Endothelial cell of umbilical vein (primary cell): ENCODE results near the gene MRPS16. TPM values are rescaled to one million over a fixed set of nuclear protein-coding genes. Genes with fewer than 3 reads are reported as not detected.

Source experiments
- BruUV-seq: library from RNA; stranded (reverse); fragments of 400-500 nt; replicated peaks from 2 replicates; lab custom pipeline; 2021; lab: Mats Ljungman, UMichigan
- CTCF ChIA-PET: fragments of 300-600, 350-600 bp; sonication (Branson Sonifier 250); formaldehyde crosslinking; loops from one replicate; lab custom pipeline; 2021; ENCODE audit warnings: antibody characterized with exemption, inconsistent platforms; lab: Charles Lee
- POLR2A ChIA-PET: fragments of 300-600, 350-600 bp; sonication (Branson Sonifier 250); formaldehyde crosslinking; loops from one replicate; lab custom pipeline; 2021; ENCODE audit warnings: antibody characterized with exemption, inconsistent platforms; lab: Charles Lee
- DNase-seq: peaks from one replicate; pipeline ENCODE4 v3.0.0-alpha.2; 2011; ENCODE audit warnings: low read depth, low spot score
- FAIRE-seq: peaks from 2 replicates; lab custom pipeline; 2011; peaks lifted over from hg19 to GRCh38; lab: Jason Lieb, UNC
- H2AFZ ChIP-seq: 2 replicates; pipeline ENCODE4 v1.6.0; 2012; ENCODE audit warnings: low read depth, low read length, control low read depth, inconsistent platforms
- H3K27ac ChIP-seq: 2 replicates; pipeline ENCODE4 v1.5.1; 2011; ENCODE audit warnings: low read depth, mild to moderate bottlenecking, control low read depth, low read length, moderate library complexity; ENCODE audit not compliant: insufficient read depth
- H3K27me3 ChIP-seq, 2 experiments: 2 replicates each; pipeline versions ENCODE4 v1.6.0 to v1.6.1; 2011; ENCODE audit warnings: low read length in 2 of 2, mixed read lengths in 1 of 2; ENCODE audit not compliant: control insufficient read depth in 2 of 2, insufficient read depth in 2 of 2
- H3K36me3 ChIP-seq, 2 experiments: 2 replicates in 1 of 2; 3 replicates in 1 of 2; pipeline ENCODE4 v1.5.1; 2011; ENCODE audit warnings: low read length in 2 of 2, mild to moderate bottlenecking in 1 of 2, moderate library complexity in 1 of 2; ENCODE audit not compliant: control insufficient read depth in 2 of 2, insufficient read depth in 2 of 2; ENCODE audit errors: extremely low read depth in 1 of 2
- H3K4me1 ChIP-seq: 3 replicates; pipeline ENCODE4 v1.5.1; 2011; ENCODE audit warnings: mild to moderate bottlenecking, low read length; ENCODE audit not compliant: control insufficient read depth, insufficient read depth; ENCODE audit errors: extremely low read depth
- H3K4me2 ChIP-seq: 2 replicates; pipeline ENCODE4 v1.6.1; 2011; ENCODE audit warnings: low read length, control low read depth, mixed read lengths; ENCODE audit not compliant: insufficient read depth
- H3K4me3 ChIP-seq, 3 experiments: fragments of 200-600 bp in 1 of 3; sonication (generic), shearing (Covaris generic) in 1 of 3; replicated peaks in 1 of 3; 2 replicates each; pipeline ENCODE4 v1.5.1; 2011 to 2016; ENCODE audit warnings: control low read depth in 3 of 3, low read length in 3 of 3, mild to moderate bottlenecking in 2 of 3, inconsistent platforms in 1 of 3, low read depth in 1 of 3, moderate library complexity in 1 of 3; ENCODE audit not compliant: insufficient read depth in 1 of 3
- H3K79me2 ChIP-seq: 2 replicates; pipeline ENCODE4 v1.6.0; 2012; ENCODE audit warnings: low read length, inconsistent platforms; ENCODE audit not compliant: control insufficient read depth, insufficient read depth
- H3K9ac ChIP-seq: replicated peaks from 2 replicates; pipeline ENCODE3; 2011; ENCODE audit warnings: low read length, control low read depth; ENCODE audit not compliant: insufficient read depth; ENCODE audit errors: extremely low read depth
- H3K9me1 ChIP-seq: replicated peaks from 3 replicates; pipeline ENCODE4 v1.6.0; 2011; ENCODE audit warnings: mild to moderate bottlenecking, low read length; ENCODE audit not compliant: control insufficient read depth, insufficient read depth; ENCODE audit errors: extremely low read depth
- H3K9me3 ChIP-seq: replicated peaks from 2 replicates; pipeline ENCODE4 v1.5.1; 2012; ENCODE audit warnings: low read length, inconsistent platforms; ENCODE audit not compliant: control insufficient read depth, insufficient read depth
- H4K20me1 ChIP-seq: replicated peaks from 2 replicates; pipeline ENCODE3; 2011; ENCODE audit warnings: mild to moderate bottlenecking, low read length; ENCODE audit not compliant: control insufficient read depth, insufficient read depth; ENCODE audit errors: extremely low read depth
- CTCF ChIP-seq, 2 donors: IDR thresholded peaks; 1 replicate in 1 of 2; 2 replicates in 1 of 2; pipeline ENCODE4 v1.5.1; 2011; ENCODE audit warnings: low read length in 2 of 2, mild to moderate bottlenecking in 2 of 2, moderate library complexity in 2 of 2, control low read depth in 1 of 2, inconsistent platforms in 1 of 2, low read depth in 1 of 2; ENCODE audit not compliant: insufficient read depth in 1 of 2; ENCODE audit errors: extremely low read depth in 1 of 2
- EZH2 ChIP-seq: IDR thresholded peaks from 2 replicates; pipeline ENCODE4 v1.6.1; 2012; ENCODE audit warnings: borderline replicate concordance, low read depth, mild to moderate bottlenecking, moderate library complexity, low read length, inconsistent platforms; ENCODE audit not compliant: severe bottlenecking
- FOS ChIP-seq: IDR thresholded peaks from 2 replicates; pipeline ENCODE4 v1.6.1; 2011; ENCODE audit warnings: mild to moderate bottlenecking, low read length, moderate library complexity, borderline replicate concordance; ENCODE audit not compliant: insufficient read depth
- GATA2 ChIP-seq: IDR thresholded peaks from 2 replicates; pipeline ENCODE4 v1.7.0; 2011; ENCODE audit warnings: low read depth, mild to moderate bottlenecking, moderate library complexity, mixed read lengths, low read length; ENCODE audit not compliant: insufficient read length, insufficient read depth
- JUN ChIP-seq: IDR thresholded peaks from 2 replicates; pipeline ENCODE4 v1.6.1; 2011; ENCODE audit warnings: borderline replicate concordance, low read depth; ENCODE audit not compliant: insufficient read length, insufficient read depth
- MAX ChIP-seq: IDR thresholded peaks from 2 replicates; pipeline ENCODE4 v1.6.1; 2011; ENCODE audit not compliant: insufficient read depth, insufficient read length
- MYC ChIP-seq: IDR thresholded peaks from one replicate; pipeline ENCODE4 v1.6.1; 2011; ENCODE audit warnings: mild to moderate bottlenecking, low read depth, low read length
- POLR2A ChIP-seq: IDR thresholded peaks from 2 replicates; pipeline ENCODE4 v1.6.1; 2012; ENCODE audit warnings: low read depth, mild to moderate bottlenecking, control low read depth, low read length
- POLR2AphosphoS5 ChIP-seq: IDR thresholded peaks from 2 replicates; pipeline ENCODE4 v1.6.1; 2012; ENCODE audit warnings: low read depth, mild to moderate bottlenecking, control low read depth, low read length, moderate library complexity; ENCODE audit not compliant: insufficient read depth
- dilution Hi-C: fragments of 300-500 bp; cut with MboI; formaldehyde crosslinking; loops from one replicate; pipeline ENCODE4 v1.15.0; 2019; ENCODE audit warnings: low sequenced_read_pairs; ENCODE audit not compliant: extremely low pct_ligation_motif_present
- intact Hi-C: fragments of 100-400 bp; cut with micrococcal nuclease; formaldehyde crosslinking; loops from one replicate; pipeline ENCODE4 v1.10.0; 2022
- polyA plus RNA-seq, 4 experiments: library from polyadenylated mRNA; depleted of rRNA in 3 of 4; stranded (reverse) in 3 of 4; unstranded in 1 of 4; fragments of >200 nt; gene quantifications; 2 replicates each; pipeline versions ENCODE4 v1.2.1 to v1.2.3, GENCODE V29; 2011 to 2012; ENCODE audit warnings: missing spikeins in 1 of 4
- total RNA-seq: library from RNA; stranded (reverse); gene quantifications from 2 replicates; pipeline ENCODE4 v1.2.3, GENCODE V29; 2021

Gene MRPS16
- total and polyA plus RNA-seq, 2 donors (not counting 3 experiments of a cell fraction or from before 2014, with no cell fraction given), result 86.0 to 161 TPM

- TF ChIP-seq MAX (no peak), EZH2 (no peak), POLR2A (no peak), GATA2 (no peak), POLR2AphosphoS5 (no peak)
- no TSS peak for BruUV-seq
- Histone ChIP-seq H3K36me3 (peaks cover 6 to 7% of the 10 kb centered on the region in 2 experiments), H3K27me3 (no peaks in the 10 kb centered on the region), H3K4me3 (no peak overlapping the region), H4K20me1 (no peaks in the 10 kb centered on the region), H2AFZ (no peak overlapping the region), H3K9me3 (no peaks in the 10 kb centered on the region), H3K79me2 (peaks cover 59% of the 10 kb centered on the region), H3K9me1 (no peaks in the 10 kb centered on the region), H3K9ac (no peak overlapping the region), H3K4me1 (peaks cover 39% of the 10 kb centered on the region), H3K4me2 (no peak overlapping the region), H3K27ac (no peak overlapping the region)
- no peak for FAIRE-seq
- dilution Hi-C loops (no loop called here), intact Hi-C loops (no loop called here)
- ChIA-PET POLR2A (no interaction called here), CTCF (interaction anchor here (2.4 kb wide), 1 partner anchor 15 kb away, joined by 16 read pairs; no protein-coding TSS in a partner anchor)
- no peak for DNase-seq
Measured at GRCh38 chr10:73248259-73248724, 4.2 kb downstream of the MRPS16 start.

- FAIRE-seq (no peak), DNase-seq (no peak)
- Histone ChIP-seq H3K4me1 (peaks cover 36% of the 10 kb centered on the region), H3K4me2 (peak overlapping the region; percentile 80), H4K20me1 (no peaks in the 10 kb centered on the region), H3K9me3 (no peaks in the 10 kb centered on the region), H3K27ac (peak overlapping the region; percentile 50), H3K36me3 (peaks cover 9% of the 10 kb centered on the region in 2 experiments), H2AFZ (no peak overlapping the region), H3K9me1 (no peaks in the 10 kb centered on the region), H3K4me3 (peak overlapping the region in 2 of 3 experiments; percentile 14 to 89), H3K9ac (peak overlapping the region; percentile 77), H3K27me3 (no peaks in the 10 kb centered on the region), H3K79me2 (peaks cover 57% of the 10 kb centered on the region)
- TSS peak; percentile 89 for BruUV-seq
- TF ChIP-seq GATA2 (no peak), MYC (no peak), CTCF (IDR thresholded peaks at IDR 0.05; ENCODE audit: extremely low read depth in 1 of 2, insufficient read depth in 1 of 2, low read depth in 1 of 2, low read length in 2 of 2) (no peak), EZH2 (no peak), MAX (no peak), POLR2A (no peak), POLR2AphosphoS5 (no peak), FOS (no peak), JUN (no peak)
- ChIA-PET POLR2A (interaction anchor here (0.6 to 1.3 kb wide), 4 partner anchors 14 to 483 kb away, joined by 3 to 4 read pairs (median 3); no protein-coding TSS in a partner anchor), CTCF (interaction anchor here (0.9 to 2.4 kb wide), 3 partner anchors 8 to 29 kb away, joined by 4 to 16 read pairs (median 4); no protein-coding TSS in a partner anchor)
- intact Hi-C loops (loop anchor here (2.0 kb wide), 1 partner anchor 79 kb away; the partner anchor contains the start of genes ECD and FAM149B1), dilution Hi-C loops (no loop called here)
Measured at GRCh38 chr10:73247509-73248258, 4.8 kb downstream of the MRPS16 start.
